ENCODE measurements around the gene ZNF783. TPM values are rescaled to one million over a fixed set of nuclear protein-coding genes. Genes with fewer than 3 reads are reported as not detected.
"Not testable (repeated sequence)": the region's sequence is repeated elsewhere in the genome, so short reads cannot be mapped to it uniquely, and the experiment has no call there.

Gene ZNF783
- total RNA-seq, 1 experiment from 2014 or later, result 10.8 TPM

DNA sequence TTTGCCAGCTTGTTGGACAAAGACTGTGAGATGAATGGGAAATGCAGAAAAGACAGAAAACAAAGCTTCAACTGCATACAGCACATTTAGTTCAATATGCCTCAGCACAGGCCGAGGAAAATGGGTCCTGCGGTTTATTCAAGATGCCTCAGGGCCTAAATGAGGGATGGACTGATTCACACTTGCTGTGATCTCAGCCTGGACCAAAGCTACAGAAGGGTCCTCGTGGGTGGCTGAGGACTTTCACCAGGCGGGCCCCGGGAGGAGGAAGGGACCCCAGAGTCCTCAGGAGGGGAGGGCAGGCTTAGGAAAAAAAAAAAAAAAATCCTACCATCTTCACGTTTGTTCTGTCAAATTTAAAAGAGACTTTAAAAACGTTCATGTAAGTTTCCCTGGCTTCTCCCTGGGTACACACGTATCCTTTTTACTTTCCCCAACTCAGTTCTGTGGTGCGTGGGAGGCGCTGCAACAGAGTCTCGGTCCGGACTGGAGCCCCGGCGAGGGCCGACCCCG, 624 bp upstream of the ZNF783 start:
- Histone ChIP-seq H3K4me3 (ENCODE audit: low read depth, low read length, poor library complexity, severe bottlenecking) (peak overlapping the region; percentile 59), H3K4me1 (ENCODE audit: insufficient read depth, low read length, poor library complexity, severe bottlenecking) (no peaks in the 10 kb centered on the region), H3K36me3 (ENCODE audit: insufficient read depth, low read length, poor library complexity, severe bottlenecking) (peaks cover 3% of the 10 kb centered on the region), H3K27ac (ENCODE audit: low read depth, low read length, poor library complexity, severe bottlenecking) (peak overlapping the region; percentile 83), H3K27me3 (replicated peaks; ENCODE audit: insufficient read depth, low read depth, low read length, poor library complexity) (no peaks in the 10 kb centered on the region), H3K9me3 (ENCODE audit: low read depth, low read length, poor library complexity, severe bottlenecking) (no peaks in the 10 kb centered on the region)
- no TSS peak for BruUV-seq (replicated peaks)
- TF ChIP-seq, protein P1, sequence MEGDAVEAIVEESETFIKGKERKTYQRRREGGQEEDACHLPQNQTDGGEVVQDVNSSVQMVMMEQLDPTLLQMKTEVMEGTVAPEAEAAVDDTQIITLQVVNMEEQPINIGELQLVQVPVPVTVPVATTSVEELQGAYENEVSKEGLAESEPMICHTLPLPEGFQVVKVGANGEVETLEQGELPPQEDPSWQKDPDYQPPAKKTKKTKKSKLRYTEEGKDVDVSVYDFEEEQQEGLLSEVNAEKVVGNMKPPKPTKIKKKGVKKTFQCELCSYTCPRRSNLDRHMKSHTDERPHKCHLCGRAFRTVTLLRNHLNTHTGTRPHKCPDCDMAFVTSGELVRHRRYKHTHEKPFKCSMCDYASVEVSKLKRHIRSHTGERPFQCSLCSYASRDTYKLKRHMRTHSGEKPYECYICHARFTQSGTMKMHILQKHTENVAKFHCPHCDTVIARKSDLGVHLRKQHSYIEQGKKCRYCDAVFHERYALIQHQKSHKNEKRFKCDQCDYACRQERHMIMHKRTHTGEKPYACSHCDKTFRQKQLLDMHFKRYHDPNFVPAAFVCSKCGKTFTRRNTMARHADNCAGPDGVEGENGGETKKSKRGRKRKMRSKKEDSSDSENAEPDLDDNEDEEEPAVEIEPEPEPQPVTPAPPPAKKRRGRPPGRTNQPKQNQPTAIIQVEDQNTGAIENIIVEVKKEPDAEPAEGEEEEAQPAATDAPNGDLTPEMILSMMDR (conservative IDR thresholded peaks at IDR 0.05; ENCODE audit: low read depth, low read length), result no peak
- no peak for TF ChIP-seq EZH2 (IDR thresholded peaks at IDR 0.05; ENCODE audit: borderline replicate concordance, low read depth, low read length, poor library complexity, severe bottlenecking)
- DNase-seq (ENCODE audit: low spot score), result peak; percentile 18
- intact Hi-C loops (cut with micrococcal nuclease; ENCODE audit: unreplicated experiment), result loop anchor here (10.0 kb wide), 1 partner anchor 363 kb away; no protein-coding TSS in a partner anchor
- CTCF ChIA-PET, result interaction anchor here (0.7 to 1.3 kb wide), 5 partner anchors 9 to 389 kb away, joined by 4 to 6 read pairs (median 4); partner anchors contain the start of genes ZNF282 and ZNF777
- POLR2A ChIA-PET (ENCODE audit: low non-redundant PET), result interaction anchor here (0.6 kb wide), 1 partner anchor 426 kb away, joined by 5 read pairs; no protein-coding TSS in a partner anchor

DNA sequence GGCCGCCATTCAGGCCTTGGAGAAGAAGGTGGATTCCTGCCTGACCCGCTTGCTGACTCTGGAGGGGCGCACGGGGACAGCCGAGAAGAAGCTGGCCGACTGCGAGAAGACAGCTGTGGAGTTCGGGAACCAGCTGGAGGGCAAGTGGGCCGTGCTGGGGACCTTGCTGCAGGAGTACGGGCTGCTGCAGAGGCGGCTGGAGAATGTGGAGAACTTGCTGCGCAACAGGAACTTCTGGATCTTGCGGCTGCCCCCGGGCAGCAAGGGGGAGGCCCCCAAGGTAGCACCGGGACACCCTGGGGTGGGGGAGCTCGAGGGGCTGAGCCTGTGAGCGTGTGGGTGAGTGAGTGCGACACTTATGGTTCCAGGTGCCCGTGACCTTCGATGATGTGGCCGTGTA, 4.5 kb downstream of the ZNF783 start:
- intact Hi-C loops (cut with micrococcal nuclease; ENCODE audit: unreplicated experiment), result loop anchor here (10.0 kb wide), 1 partner anchor 358 kb away; no protein-coding TSS in a partner anchor
- DNase-seq (ENCODE audit: low spot score), result no peak
- Histone ChIP-seq H3K4me1 (ENCODE audit: insufficient read depth, low read length, poor library complexity, severe bottlenecking) (no peaks in the 10 kb centered on the region), H3K27ac (ENCODE audit: low read depth, low read length, poor library complexity, severe bottlenecking) (no peak overlapping the region), H3K27me3 (replicated peaks; ENCODE audit: insufficient read depth, low read depth, low read length, poor library complexity) (no peaks in the 10 kb centered on the region), H3K36me3 (ENCODE audit: insufficient read depth, low read length, poor library complexity, severe bottlenecking) (peaks cover 14% of the 10 kb centered on the region), H3K9me3 (ENCODE audit: low read depth, low read length, poor library complexity, severe bottlenecking) (no peaks in the 10 kb centered on the region), H3K4me3 (ENCODE audit: low read depth, low read length, poor library complexity, severe bottlenecking) (no peak overlapping the region)
- TF ChIP-seq, protein P1 (conservative IDR thresholded peaks at IDR 0.05; ENCODE audit: low read depth, low read length), result no peak
- no peak for TF ChIP-seq EZH2 (IDR thresholded peaks at IDR 0.05; ENCODE audit: borderline replicate concordance, low read depth, low read length, poor library complexity, severe bottlenecking)
- CTCF ChIA-PET, result no interaction called here
- POLR2A ChIA-PET (ENCODE audit: low non-redundant PET), result no interaction called here
- BruUV-seq (replicated peaks), result no TSS peak

DNA sequence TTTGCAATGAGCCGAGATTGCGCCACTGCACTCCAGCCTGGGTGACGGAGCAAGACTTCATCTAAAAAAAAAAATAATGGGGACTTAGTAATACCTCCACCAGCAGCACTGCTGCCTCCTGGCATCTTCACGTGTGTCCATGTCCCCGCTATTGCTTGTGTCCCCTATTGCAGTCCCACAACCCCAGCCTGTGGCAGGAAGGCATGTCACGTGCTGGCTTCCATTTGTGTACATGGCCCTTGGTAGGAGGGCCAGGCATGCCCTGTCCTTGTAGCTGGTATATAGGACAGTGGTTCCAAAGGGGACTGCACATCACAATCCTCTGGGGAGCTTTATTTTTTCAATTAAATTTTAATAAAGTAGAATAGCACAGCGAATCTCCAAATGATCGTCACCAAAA, 5.7 kb downstream of the ZNF783 start:
- Histone ChIP-seq H3K36me3 (ENCODE audit: insufficient read depth, low read length, poor library complexity, severe bottlenecking) (peaks cover 14% of the 10 kb centered on the region), H3K27me3 (replicated peaks; ENCODE audit: insufficient read depth, low read depth, low read length, poor library complexity) (no peaks in the 10 kb centered on the region), H3K9me3 (ENCODE audit: low read depth, low read length, poor library complexity, severe bottlenecking) (no peaks in the 10 kb centered on the region), H3K27ac (ENCODE audit: low read depth, low read length, poor library complexity, severe bottlenecking) (no peak overlapping the region), H3K4me1 (ENCODE audit: insufficient read depth, low read length, poor library complexity, severe bottlenecking) (no peaks in the 10 kb centered on the region), H3K4me3 (ENCODE audit: low read depth, low read length, poor library complexity, severe bottlenecking) (no peak overlapping the region)
- TF ChIP-seq EZH2 (IDR thresholded peaks at IDR 0.05; ENCODE audit: borderline replicate concordance, low read depth, low read length, poor library complexity, severe bottlenecking), result no peak
- intact Hi-C loops (cut with micrococcal nuclease; ENCODE audit: unreplicated experiment), result loop anchor here (10.0 kb wide), 1 partner anchor 357 kb away; no protein-coding TSS in a partner anchor
- CTCF ChIA-PET, result no interaction called here
- POLR2A ChIA-PET (ENCODE audit: low non-redundant PET), result no interaction called here
- no TSS peak for BruUV-seq (replicated peaks)
- DNase-seq (ENCODE audit: low spot score), result no peak

DNA sequence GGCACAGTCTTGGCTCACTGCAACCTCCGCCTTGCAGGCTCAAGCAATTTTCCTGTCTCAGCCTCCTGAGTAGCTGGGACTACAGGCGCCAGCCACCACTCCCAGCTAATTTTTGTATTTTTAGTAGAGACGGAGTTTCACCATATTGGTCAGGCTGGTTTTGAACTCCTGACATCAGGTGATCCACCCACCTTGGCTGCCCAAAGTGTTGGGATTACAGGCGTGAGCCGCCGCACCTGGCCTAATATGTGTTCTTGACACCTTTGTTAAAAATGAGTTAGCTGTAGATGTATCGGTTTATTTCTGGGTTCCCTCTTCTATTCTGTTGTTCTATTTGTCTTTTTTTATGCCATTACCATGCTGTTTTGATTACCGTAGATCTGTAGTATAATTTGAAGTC, 12.4 kb downstream of the ZNF783 start:
- POLR2A ChIA-PET (ENCODE audit: low non-redundant PET); CTCF ChIA-PET; DNase-seq (ENCODE audit: low spot score): not testable (repeated sequence)

More for the DNA sequence above, 12.4 kb downstream of the ZNF783 start:
- H3K36me3 ChIP-seq (ENCODE audit: insufficient read depth, low read length, poor library complexity, severe bottlenecking), result peaks cover 19% of the 10 kb centered on the region
- H3K27me3 ChIP-seq (replicated peaks; ENCODE audit: insufficient read depth, low read depth, low read length, poor library complexity); intact Hi-C loops (cut with micrococcal nuclease; ENCODE audit: unreplicated experiment); BruUV-seq (replicated peaks); H3K9me3 ChIP-seq (ENCODE audit: low read depth, low read length, poor library complexity, severe bottlenecking); H3K4me3 ChIP-seq (ENCODE audit: low read depth, low read length, poor library complexity, severe bottlenecking); H3K27ac ChIP-seq (ENCODE audit: low read depth, low read length, poor library complexity, severe bottlenecking); H3K4me1 ChIP-seq (ENCODE audit: insufficient read depth, low read length, poor library complexity, severe bottlenecking): not testable (repeated sequence)
